Activated T-helper 9 cell treated with anti-CD3 and anti-CD28 coated beads, Interleukin-2, amount 50 U/mL, for 16 hours (primary cell): ENCODE measurements around the gene PLCG2.
"Not testable (repeated sequence)": the region's sequence is repeated elsewhere in the genome, so short reads cannot be mapped to it uniquely, and the experiment has no call there.

Experiments
- DNase-seq: peaks from one replicate; pipeline ENCODE4 v3.0.0-alpha.2; 2020; ENCODE audit warnings: low read depth

PLCG2 gene

DNA sequence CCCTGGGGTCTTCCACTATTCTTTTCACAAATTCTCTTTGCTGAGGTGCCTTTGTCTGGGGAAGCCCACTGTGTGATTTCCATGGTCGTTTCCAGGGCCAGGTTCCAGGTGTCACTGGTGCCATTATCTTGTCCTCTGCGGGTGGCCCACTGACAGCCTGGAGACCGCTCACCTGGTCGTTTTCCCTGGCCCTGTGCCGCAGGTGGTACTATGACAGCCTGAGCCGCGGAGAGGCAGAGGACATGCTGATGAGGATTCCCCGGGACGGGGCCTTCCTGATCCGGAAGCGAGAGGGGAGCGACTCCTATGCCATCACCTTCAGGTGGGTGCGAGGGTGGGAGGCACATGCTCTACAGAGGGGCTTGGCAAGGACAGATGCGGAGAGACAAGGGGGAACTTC is 133.3 kb downstream of the PLCG2 start:
- DNase-seq: no peak

GRCh38 chr16:81913222-81913621 is 134.1 kb downstream of the PLCG2 start:
- no peak for DNase-seq

DNA sequence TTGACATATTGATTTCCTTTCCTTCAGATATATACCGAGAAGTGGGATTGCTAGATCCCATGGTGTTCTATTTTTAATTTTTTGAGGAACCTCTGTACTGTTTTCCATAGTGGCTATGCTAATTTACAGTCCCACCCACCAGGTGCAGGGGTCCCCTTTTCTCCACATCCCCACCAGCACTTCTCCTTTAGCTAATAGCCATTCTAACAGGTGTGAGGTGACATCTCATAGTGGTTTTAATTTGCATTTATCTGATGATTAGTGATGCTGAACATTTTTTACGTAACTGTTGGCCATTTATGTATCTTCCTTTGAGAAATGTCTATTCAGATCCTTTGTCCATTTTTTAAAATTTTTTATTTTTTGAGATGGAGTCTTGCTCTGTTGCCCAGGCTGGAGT is 138.3 kb downstream of the PLCG2 start:
- DNase-seq: no peak

DNA sequence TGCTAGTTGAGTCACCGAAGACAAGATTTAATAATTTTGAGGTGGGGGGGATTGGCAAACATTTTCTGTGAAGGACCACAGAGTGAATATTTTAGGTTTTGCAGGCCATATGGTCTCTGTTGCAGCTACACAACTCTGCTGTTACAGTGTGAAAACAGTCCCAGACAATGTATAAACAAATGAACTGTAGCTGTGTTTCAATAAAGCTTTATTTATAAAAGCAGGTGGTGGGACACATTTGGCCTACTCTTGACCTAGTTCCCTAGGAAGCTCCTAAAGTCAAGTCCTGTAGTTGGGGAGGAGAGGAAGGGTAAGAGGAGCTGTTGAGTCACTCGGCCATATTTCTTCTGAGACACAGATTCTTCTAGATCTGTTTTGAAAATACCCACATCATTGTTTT is 139.8 kb downstream of the PLCG2 start:
- no peak for DNase-seq

- no peak for DNase-seq
Observed at GRCh38 chr16:81920498-81920897, 141.4 kb downstream of the PLCG2 start.

GRCh38 chr16:81921085-81921814 is 142.2 kb downstream of the PLCG2 start:
- no peak for DNase-seq

DNA sequence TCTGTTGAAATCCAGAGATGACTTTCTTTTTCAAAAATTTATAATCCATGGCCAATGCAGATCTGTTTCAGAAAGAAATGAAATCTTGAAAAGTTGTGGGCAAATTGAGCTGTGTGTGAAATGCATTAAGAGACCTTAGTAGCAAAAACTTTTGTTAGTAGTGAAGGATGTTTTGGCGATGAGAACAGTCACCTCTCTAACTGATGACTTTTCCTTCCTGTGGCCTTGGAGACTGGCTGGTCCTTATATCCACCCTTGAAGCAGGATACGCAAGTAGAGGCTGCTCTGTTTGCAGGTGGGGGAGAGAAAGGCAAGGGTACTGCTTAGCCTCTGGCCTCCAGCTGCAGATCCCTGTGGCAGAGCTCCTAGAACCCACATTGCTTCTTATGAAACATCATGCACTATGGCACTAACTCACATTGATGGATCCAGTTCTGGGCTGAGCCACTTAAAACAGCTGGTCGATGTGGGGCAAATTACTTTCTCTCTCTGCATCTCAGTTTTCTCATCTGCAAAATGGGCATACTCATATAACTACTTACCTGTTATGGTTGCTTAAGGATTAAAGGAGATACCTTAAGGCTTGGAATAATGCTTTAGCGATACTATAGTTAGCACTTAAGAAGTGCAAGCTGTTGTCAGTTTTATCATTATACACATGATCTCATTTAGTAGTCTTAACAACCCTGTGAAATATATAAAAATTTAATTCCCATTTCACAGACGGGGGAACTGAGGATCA is 142.9 kb downstream of the PLCG2 start:
- no peak for DNase-seq

- no peak for DNase-seq
Observed at GRCh38 chr16:81923296-81923695, 144.2 kb downstream of the PLCG2 start.

GRCh38 chr16:81925016-81925415 is 145.9 kb downstream of the PLCG2 start:
- no peak for DNase-seq

DNA sequence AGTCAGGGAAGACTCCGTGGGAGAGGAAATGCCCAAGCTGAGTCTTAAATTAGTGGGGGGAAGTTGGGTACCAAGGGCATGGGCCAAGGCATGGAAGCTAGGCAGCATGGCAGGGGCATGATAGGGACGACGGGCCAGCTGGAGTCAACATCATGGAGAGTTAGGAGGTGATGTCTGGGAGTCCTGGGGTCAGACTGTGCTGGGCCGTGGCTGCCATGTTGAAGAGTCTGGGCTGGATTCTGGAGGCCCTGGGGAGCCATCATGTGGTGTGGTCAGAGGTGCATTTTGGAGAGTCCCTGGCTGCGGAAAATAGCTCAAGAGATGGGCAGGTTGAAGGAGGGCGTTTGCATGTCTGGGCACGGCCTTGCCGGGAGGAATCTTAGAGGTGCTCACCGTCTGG is 146.9 kb downstream of the PLCG2 start:
- DNase-seq: no peak

- DNase-seq: no peak
Observed at GRCh38 chr16:81927561-81928185, 148.6 kb downstream of the PLCG2 start.

- DNase-seq: no peak
Observed at GRCh38 chr16:81928271-81928918, 149.3 kb downstream of the PLCG2 start.

GRCh38 chr16:81928975-81929374 is 149.9 kb downstream of the PLCG2 start:
- DNase-seq: no peak

- no peak for DNase-seq
Observed at GRCh38 chr16:81929841-81930240, 150.8 kb downstream of the PLCG2 start.

GRCh38 chr16:81931927-81932326 is 152.8 kb downstream of the PLCG2 start:
- no peak for DNase-seq

DNA sequence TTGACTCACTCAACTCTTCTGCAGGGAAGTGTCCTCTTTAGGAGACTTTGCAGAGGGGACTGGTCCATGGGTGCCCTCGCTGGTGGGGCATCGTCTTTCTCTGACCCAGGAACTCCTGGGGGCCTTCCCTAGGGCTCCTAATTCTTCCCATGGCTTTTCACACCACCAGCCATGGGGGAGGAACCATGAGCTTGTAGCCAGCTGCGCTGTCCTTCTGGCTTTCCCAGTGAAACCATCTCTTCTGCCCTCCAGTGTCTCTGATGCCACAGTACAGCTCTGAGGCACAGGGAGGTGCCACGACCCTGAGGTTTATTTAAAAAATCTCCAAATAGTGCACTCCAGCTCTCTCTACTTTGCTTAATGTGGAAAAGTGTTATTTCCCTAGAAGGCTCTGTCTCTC is 153.6 kb downstream of the PLCG2 start:
- DNase-seq: no peak

- no peak for DNase-seq
Observed at GRCh38 chr16:81933361-81933760, 154.3 kb downstream of the PLCG2 start.

DNA sequence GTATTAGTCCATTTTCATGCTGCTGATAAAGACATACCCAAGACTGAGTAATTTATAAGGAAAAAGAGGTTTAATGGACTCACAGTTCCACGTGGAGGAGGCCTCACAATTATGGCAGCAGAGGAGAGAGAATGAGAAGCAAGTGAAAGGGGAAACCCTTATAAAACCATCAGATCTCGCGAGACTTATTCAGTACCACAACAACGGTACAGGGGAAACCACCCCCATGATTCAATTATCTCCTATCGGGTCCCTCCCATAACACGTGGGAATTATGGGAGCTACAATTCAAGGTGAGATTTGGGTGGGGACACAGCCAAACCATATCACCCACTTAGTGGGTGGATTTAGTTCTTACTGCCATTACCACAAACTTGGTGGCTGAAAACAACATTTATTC is 155.6 kb downstream of the PLCG2 start:
- DNase-seq: not testable (repeated sequence)

GRCh38 chr16:81936209-81937000 is 157.3 kb downstream of the PLCG2 start:
- no peak for DNase-seq

GRCh38 chr16:81937305-81938038 is 158.4 kb downstream of the PLCG2 start:
- no peak for DNase-seq
